Nephron progenitor cell (in vitro differentiated cells): ENCODE results near the gene HINFP.

ENCODE experiments used
- DNase-seq: peaks from one replicate; pipeline ENCODE4 v3.0.0; 2021
- H3K27ac Mint-ChIP-seq: 2 replicates; pipeline ENCODE4 v1.8.0; 2021; ENCODE audit warnings: mild to moderate bottlenecking, moderate library complexity, mixed read lengths
- H3K27me3 Mint-ChIP-seq: 2 replicates; pipeline ENCODE4 v1.8.0; 2021; ENCODE audit warnings: mild to moderate bottlenecking, low read depth, mixed read lengths; ENCODE audit not compliant: poor library complexity
- H3K36me3 Mint-ChIP-seq: 2 replicates; pipeline ENCODE4 v1.8.0; 2021; ENCODE audit warnings: low read depth, mixed read lengths
- H3K4me1 Mint-ChIP-seq: 2 replicates; pipeline ENCODE4 v1.8.0; 2021; ENCODE audit warnings: mixed read lengths
- H3K4me3 Mint-ChIP-seq: 2 replicates; pipeline ENCODE4 v1.8.0; 2021; ENCODE audit warnings: mild to moderate bottlenecking, moderate library complexity, mixed read lengths
- H3K9me3 Mint-ChIP-seq: 2 replicates; pipeline ENCODE4 v1.8.0; 2021; ENCODE audit warnings: mild to moderate bottlenecking, moderate library complexity, mixed read lengths
- TF ChIP-seq, protein P1 (sequence below): fragments of 200-600 bp; sonication (generic); IDR thresholded peaks from 2 replicates; pipeline ENCODE4 v1.5.0; 2021; ENCODE audit warnings: antibody characterized with exemption

HINFP gene

DNA sequence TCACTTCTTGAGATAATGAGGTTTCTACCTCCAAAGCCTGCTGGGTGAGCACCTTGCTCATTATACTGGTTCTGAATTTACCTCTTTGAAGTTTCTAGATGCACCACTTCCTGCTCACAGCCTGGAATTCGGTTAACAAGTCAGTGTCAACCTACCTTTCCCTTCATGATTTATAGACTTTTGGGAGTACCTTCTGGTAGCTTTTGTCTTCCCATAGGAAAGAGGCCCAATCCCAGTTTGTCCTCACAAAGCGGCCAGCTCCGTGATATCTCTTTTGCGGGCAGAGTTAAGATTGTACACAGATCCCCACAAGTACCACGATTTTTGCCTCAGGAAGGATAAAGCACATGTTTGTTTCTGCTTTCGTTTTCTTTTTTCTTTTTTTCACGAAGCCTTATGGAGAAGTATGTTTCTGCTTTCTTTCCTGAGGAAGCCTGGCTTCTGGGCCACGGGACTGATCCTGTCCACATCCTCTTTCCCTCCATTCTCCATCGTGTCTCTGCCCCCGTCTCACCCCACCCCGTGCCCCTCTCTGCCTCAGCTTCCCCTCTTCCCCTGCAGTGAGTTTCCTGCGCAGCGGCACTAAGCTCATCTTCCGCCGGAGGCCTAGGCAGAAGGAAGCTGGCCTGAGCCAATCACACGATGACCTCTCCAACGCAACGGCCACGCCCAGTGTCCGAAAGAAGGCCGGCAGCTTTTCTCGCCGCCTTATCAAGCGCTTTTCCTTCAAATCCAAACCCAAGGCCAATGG is 5.7 kb upstream of the HINFP start:
- Mint-ChIP-seq H3K27ac (peak overlapping the region; percentile 41), H3K36me3 (peaks cover 19% of the 10 kb centered on the region), H3K27me3 (peaks cover 3% of the 10 kb centered on the region), H3K4me3 (no peak overlapping the region), H3K9me3 (no peaks in the 10 kb centered on the region), H3K4me1 (peaks cover 16% of the 10 kb centered on the region)
- TF ChIP-seq, protein P1, sequence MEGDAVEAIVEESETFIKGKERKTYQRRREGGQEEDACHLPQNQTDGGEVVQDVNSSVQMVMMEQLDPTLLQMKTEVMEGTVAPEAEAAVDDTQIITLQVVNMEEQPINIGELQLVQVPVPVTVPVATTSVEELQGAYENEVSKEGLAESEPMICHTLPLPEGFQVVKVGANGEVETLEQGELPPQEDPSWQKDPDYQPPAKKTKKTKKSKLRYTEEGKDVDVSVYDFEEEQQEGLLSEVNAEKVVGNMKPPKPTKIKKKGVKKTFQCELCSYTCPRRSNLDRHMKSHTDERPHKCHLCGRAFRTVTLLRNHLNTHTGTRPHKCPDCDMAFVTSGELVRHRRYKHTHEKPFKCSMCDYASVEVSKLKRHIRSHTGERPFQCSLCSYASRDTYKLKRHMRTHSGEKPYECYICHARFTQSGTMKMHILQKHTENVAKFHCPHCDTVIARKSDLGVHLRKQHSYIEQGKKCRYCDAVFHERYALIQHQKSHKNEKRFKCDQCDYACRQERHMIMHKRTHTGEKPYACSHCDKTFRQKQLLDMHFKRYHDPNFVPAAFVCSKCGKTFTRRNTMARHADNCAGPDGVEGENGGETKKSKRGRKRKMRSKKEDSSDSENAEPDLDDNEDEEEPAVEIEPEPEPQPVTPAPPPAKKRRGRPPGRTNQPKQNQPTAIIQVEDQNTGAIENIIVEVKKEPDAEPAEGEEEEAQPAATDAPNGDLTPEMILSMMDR, result no peak
- no peak for DNase-seq

DNA sequence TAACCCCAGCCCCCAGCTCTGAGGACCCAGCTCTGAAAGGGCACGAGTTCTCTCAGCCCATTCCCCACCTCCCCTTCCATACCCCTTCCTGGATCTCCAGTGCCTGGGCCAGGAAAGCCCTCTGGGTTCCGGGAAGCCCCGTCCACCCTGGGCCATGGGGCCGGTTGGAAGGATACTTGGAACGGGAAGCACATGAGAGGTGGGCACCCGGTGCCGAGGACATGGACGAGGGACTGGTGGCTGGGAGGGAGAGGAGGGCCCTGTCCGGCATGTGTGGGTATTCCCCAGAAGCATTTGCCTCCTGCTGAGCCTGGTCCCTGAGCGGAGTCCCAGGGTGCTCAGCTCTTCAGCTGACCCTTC is 5.2 kb upstream of the HINFP start:
- Mint-ChIP-seq H3K4me3 (no peak overlapping the region), H3K27ac (no peak overlapping the region), H3K9me3 (no peaks in the 10 kb centered on the region), H3K27me3 (peaks cover 3% of the 10 kb centered on the region), H3K4me1 (peaks cover 20% of the 10 kb centered on the region), H3K36me3 (peaks cover 18% of the 10 kb centered on the region)
- no peak for DNase-seq
- TF ChIP-seq, protein P1, result no peak

DNA sequence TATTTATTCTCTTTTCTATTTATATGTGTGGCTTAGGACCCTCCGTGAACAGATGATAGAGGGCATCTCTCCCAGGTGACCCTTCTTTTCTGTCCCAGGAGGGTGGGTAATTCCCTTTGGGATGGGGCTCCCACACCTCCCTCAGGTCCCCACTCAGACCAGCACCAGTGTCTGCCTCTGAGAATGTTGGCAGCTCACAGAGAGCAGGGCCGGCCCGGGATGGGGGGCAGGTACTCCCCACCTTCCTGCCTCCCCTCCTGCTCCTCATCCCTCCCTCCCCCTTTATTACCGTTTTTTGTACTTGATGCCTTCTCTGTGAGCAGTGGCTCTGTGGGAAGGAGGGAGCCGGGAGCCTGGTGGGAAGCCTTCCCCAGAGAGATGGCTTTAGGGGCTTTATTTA is 4.8 kb upstream of the HINFP start:
- H3K27me3 Mint-ChIP-seq, result peaks cover 1% of the 10 kb centered on the region
- DNase-seq, result no peak
- no peaks in the 10 kb centered on the region for H3K9me3 Mint-ChIP-seq
- H3K36me3 Mint-ChIP-seq, result peaks cover 14% of the 10 kb centered on the region
- TF ChIP-seq, protein P1, result no peak
- H3K4me3 Mint-ChIP-seq, result no peak overlapping the region
- no peak overlapping the region for H3K27ac Mint-ChIP-seq
- peaks cover 20% of the 10 kb centered on the region for H3K4me1 Mint-ChIP-seq

DNA sequence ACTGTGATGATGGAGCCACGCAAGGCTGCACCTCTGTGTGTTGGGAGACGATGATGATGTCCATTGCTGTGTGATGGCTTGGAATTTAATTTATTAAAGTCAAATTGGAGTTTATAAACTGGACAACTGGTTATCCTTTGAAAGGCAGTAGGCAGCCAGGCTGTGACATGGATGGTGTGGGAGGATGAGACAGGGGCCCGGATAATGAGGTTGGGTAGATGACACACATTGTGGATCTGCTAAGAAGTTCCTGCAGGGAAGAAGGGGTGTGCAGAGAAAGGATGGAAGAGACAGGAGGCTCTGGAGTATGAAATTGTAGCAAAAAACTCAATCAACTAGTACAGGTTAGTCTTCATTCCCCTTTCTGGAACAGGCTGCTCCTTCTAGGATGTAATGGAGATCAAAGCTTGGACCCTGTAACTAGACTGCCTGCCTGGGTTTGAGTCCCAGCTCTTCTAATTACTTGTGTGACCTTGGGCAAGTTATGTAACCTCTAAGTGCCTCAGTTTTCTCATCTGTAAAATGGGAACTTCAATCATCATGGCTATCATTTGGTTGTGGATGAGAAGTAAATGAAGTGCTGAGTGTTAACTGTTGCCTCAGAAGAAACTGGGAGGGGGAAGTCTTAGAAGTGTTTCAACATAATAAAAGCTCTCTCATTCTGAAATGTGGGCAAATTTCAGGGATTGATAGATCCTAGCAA is 4.2 kb upstream of the HINFP start:
- H3K27ac Mint-ChIP-seq, result no peak overlapping the region
- no peaks in the 10 kb centered on the region for H3K9me3 Mint-ChIP-seq
- peaks cover 10% of the 10 kb centered on the region for H3K36me3 Mint-ChIP-seq
- H3K4me3 Mint-ChIP-seq, result no peak overlapping the region
- H3K4me1 Mint-ChIP-seq, result peaks cover 24% of the 10 kb centered on the region
- H3K27me3 Mint-ChIP-seq, result no peaks in the 10 kb centered on the region
- DNase-seq, result no peak
- TF ChIP-seq, protein P1, result no peak

DNA sequence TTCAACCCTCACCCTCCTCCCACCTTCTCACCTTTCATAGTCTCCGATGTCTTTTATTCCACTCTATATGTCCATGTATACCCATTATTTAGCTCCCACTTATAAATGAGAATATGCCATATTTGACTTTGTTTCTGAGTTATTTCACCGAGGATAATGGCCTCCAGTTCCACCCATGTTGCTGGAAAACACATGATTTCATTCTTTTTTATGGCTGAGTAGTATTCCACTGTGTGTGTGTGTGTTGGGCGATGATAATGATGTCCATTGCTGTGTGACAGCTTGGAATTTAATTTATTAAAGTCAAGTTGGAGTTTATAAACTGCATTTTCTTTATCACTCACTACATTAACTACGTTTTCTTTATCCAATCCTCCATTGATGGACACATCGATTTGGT is 3.2 kb upstream of the HINFP start:
- DNase-seq, result no peak
- H3K9me3 Mint-ChIP-seq, result no peaks in the 10 kb centered on the region
- peaks cover 13% of the 10 kb centered on the region for H3K36me3 Mint-ChIP-seq
- peaks cover 35% of the 10 kb centered on the region for H3K4me1 Mint-ChIP-seq
- TF ChIP-seq, protein P1, result no peak
- peaks cover 3% of the 10 kb centered on the region for H3K27me3 Mint-ChIP-seq
- no peak overlapping the region for H3K27ac Mint-ChIP-seq
- H3K4me3 Mint-ChIP-seq, result no peak overlapping the region

DNA sequence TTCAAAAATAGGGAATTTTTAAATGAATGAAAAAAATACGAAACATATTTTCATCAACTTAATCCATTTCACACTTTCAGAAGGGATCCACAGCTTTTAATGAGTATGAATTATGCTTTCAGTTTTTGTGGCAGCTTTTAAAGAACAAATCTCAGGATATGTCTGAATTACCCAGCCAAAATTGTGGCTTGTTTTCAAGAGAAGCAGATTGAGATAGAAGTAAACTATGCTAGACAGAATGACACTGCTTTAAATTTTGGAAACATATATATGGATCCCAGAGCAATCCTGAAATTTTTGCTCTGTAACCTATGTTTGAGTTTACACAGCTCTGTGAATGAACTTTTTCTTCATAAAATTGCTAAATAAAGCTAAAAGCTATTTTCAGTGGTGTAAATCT is 2.4 kb upstream of the HINFP start:
- TF ChIP-seq, protein P1, result no peak
- Mint-ChIP-seq H3K36me3 (peaks cover 16% of the 10 kb centered on the region), H3K4me3 (no peak overlapping the region), H3K9me3 (no peaks in the 10 kb centered on the region), H3K27me3 (peaks cover 3% of the 10 kb centered on the region), H3K4me1 (peaks cover 37% of the 10 kb centered on the region), H3K27ac (no peak overlapping the region)
- no peak for DNase-seq
